ENCODE data around the gene TRAF3IP1. TPM values are rescaled to one million over a fixed set of nuclear protein-coding genes. Genes with fewer than 3 reads are reported as not detected.

TRAF3IP1 gene
- total RNA-seq, 4 donors from 2014 or later, result 12.6 to 41.8 (median 27.6) TPM

DNA sequence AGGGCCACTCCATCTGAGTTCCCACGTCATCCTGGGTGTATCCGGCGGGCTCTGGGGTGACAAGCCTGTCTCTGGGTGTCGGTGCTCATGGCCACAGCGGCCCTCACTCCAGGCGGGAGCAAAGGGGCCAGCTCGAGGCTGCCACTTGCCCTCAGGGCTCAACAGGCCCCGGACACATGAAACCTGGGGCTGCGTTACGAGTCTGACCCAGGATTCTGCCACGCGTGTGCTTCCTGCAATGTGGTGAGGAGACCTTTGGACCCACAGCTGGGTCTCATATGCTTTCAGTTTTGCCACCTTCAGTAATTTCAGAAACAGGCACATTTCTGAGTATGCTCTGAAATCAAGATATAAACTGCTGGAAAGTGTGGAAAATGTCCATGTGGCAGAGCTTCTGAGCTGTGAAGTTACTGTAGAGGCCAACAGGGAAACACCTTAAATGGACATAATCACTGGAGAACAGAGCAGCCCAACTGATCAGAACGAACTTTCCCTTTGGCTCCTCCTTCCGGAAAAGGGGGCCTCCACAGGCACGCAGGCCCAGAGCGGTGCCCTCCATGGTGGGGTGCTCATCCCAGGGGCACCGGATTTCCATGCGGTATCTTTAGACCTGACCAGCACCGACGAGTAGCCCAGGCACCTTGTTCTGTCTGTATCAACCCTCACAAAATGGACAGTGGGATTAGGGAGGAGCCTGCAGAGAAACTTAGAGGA, 46.0 kb upstream of the TRAF3IP1 start:
- intact Hi-C loops (cut with DNase I; ENCODE audit: low total_unique reads), result no loop called here
- Histone ChIP-seq H3K4me3 (no peak overlapping the region), H3K27me3 (no peaks in the 10 kb centered on the region), H3K27ac (no peak overlapping the region), H3K4me1 (no peaks in the 10 kb centered on the region), H3K36me3 (no peaks in the 10 kb centered on the region), H3K9me3 (no peaks in the 10 kb centered on the region)
- no peak for DNase-seq
- TF ChIP-seq POLR2A (IDR thresholded peaks at IDR 0.05), result no peak
- TF ChIP-seq, protein P1, sequence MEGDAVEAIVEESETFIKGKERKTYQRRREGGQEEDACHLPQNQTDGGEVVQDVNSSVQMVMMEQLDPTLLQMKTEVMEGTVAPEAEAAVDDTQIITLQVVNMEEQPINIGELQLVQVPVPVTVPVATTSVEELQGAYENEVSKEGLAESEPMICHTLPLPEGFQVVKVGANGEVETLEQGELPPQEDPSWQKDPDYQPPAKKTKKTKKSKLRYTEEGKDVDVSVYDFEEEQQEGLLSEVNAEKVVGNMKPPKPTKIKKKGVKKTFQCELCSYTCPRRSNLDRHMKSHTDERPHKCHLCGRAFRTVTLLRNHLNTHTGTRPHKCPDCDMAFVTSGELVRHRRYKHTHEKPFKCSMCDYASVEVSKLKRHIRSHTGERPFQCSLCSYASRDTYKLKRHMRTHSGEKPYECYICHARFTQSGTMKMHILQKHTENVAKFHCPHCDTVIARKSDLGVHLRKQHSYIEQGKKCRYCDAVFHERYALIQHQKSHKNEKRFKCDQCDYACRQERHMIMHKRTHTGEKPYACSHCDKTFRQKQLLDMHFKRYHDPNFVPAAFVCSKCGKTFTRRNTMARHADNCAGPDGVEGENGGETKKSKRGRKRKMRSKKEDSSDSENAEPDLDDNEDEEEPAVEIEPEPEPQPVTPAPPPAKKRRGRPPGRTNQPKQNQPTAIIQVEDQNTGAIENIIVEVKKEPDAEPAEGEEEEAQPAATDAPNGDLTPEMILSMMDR (IDR thresholded peaks at IDR 0.05), result no peak

DNA sequence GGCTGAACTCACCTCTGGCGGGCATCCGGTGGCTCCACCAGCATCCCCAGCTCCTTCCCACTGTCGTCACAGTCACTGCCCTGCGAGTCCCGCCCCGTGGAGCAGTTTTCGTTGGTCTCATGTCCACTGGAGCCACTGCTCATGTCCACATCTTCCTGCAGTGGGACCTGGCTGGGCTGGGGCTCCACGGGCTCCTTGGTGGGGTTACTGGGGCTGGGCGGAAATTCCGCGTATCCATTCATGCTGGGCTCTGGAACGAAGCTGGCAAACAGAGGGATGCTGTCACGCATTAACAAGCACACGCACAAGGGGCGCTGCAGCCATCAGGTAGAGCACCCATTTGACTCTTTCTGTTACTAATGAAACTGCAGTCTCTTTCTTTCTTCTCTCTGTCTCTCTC, 42.6 kb upstream of the TRAF3IP1 start:
- intact Hi-C loops (cut with DNase I; ENCODE audit: low total_unique reads), result no loop called here
- no peaks in the 10 kb centered on the region for H3K9me3 ChIP-seq
- H3K4me3 ChIP-seq, result no peak overlapping the region
- no peak for DNase-seq
- TF ChIP-seq POLR2A (IDR thresholded peaks at IDR 0.05), result no peak
- TF ChIP-seq, protein P1 (IDR thresholded peaks at IDR 0.05), result no peak
- H3K27me3 ChIP-seq, result no peaks in the 10 kb centered on the region
- H3K36me3 ChIP-seq, result no peaks in the 10 kb centered on the region
- H3K27ac ChIP-seq, result no peak overlapping the region
- H3K4me1 ChIP-seq, result no peaks in the 10 kb centered on the region

DNA sequence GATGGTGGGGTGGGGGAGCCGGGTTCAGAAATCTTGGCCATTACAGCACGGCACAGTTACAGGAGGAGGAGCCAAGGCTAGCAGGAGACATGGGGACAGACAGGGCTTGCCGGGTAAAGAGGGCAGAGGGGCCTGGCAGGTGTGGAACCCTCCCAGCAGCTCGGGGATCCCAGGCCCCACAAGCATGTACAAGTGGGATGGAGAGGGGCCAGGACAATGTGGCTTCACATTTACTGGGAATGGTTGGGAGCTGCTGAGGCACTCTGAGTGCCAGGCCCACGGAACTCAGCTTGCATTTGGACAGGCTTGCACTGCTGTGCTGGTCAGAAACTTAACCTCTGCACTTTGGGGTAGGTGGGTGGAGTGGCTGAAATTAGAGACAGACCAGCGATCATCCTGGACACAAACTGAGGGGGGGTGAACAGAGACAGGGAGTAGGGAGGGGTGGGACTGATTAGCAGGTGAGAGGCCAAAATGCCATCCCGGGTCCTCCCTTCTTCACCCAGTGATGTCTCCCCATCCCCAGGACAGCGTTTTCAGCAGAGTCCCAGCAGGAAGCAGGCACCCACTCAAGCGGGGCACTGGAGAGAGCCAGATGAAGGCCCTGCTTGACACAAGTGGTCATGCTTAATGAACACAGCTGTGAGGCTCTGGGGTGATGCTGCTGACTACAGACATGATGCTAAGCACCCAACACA, 41.5 kb upstream of the TRAF3IP1 start:
- intact Hi-C loops (cut with DNase I; ENCODE audit: low total_unique reads), result no loop called here
- no peak overlapping the region for H3K27ac ChIP-seq
- no peak for DNase-seq

DNA sequence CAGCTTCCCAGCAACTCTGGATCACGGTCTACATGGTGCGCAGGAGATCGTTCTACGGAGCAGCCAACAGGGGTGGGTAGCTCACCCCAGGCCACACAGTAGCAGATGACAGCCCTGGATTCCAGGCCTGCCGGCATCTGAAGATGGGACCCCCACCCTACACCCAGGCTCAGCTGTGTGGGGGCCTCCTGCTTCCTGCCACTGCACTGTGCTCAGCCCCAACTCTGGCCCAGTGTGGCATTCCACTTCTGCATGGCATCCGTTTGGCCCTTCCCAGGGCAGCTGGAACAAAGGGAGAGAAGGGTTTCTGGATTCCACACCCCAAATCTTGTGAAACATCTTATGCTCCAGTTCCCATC, 41.0 kb upstream of the TRAF3IP1 start:
- TF ChIP-seq POLR2A (IDR thresholded peaks at IDR 0.05), result no peak
- TF ChIP-seq, protein P1 (IDR thresholded peaks at IDR 0.05), result no peak
- H3K27ac ChIP-seq, result no peak overlapping the region
- no peaks in the 10 kb centered on the region for H3K36me3 ChIP-seq
- no peaks in the 10 kb centered on the region for H3K27me3 ChIP-seq
- no peaks in the 10 kb centered on the region for H3K9me3 ChIP-seq
- no peak for DNase-seq
- no peak overlapping the region for H3K4me3 ChIP-seq
- no peaks in the 10 kb centered on the region for H3K4me1 ChIP-seq
- intact Hi-C loops (cut with DNase I; ENCODE audit: low total_unique reads), result no loop called here

More for the DNA sequence above, 41.5 kb upstream of the TRAF3IP1 start:
- Histone ChIP-seq H3K36me3 (no peaks in the 10 kb centered on the region), H3K9me3 (no peaks in the 10 kb centered on the region), H3K4me3 (no peak overlapping the region), H3K4me1 (no peaks in the 10 kb centered on the region), H3K27me3 (no peaks in the 10 kb centered on the region)
- TF ChIP-seq, protein P1 (IDR thresholded peaks at IDR 0.05), result no peak
- TF ChIP-seq POLR2A (IDR thresholded peaks at IDR 0.05), result no peak

DNA sequence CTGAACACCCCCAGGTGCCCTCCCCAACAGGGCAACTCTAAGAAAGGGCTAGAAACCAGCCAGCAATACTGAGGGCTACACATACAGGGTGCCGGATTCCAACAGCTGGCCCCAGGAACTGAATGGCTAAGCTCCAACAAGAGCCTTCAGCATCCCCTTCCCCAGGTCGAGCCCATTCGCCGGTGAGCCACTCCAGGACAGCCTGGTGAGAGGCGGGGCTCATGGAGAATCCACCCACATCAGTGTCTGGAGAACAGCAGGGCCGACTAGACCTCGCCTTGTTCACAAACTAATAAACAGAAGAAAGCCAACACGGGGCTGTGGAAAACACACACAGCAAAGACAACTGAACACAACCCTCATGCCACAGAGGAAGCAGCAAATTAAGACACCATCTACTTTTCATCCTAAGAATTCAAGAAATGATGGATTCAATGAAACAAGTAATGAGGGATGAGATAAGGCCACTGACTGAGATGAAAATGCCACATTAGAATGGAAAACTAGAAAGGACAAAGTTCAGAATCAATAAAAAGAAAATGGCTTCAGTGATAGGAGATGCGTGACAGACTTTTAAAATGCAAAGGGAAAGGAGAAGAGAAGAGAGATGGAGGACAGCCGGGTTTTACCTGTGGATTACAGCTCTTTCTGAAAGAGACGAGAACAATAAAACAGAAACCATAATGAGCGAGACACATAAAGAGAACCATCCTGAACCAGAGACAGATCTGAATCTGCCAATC, 40.1 kb upstream of the TRAF3IP1 start:
- no peak for DNase-seq
- no peak for TF ChIP-seq POLR2A (IDR thresholded peaks at IDR 0.05)
- TF ChIP-seq, protein P1 (IDR thresholded peaks at IDR 0.05), result no peak
- H3K27me3 ChIP-seq, result no peaks in the 10 kb centered on the region
- no peaks in the 10 kb centered on the region for H3K36me3 ChIP-seq
- H3K9me3 ChIP-seq, result no peaks in the 10 kb centered on the region
- H3K27ac ChIP-seq, result no peak overlapping the region
- no peaks in the 10 kb centered on the region for H3K4me1 ChIP-seq
- intact Hi-C loops (cut with DNase I; ENCODE audit: low total_unique reads), result no loop called here
- no peak overlapping the region for H3K4me3 ChIP-seq

Measured in uterus (tissue), 4 donors.